TTC549 (cell line): Measurements from ENCODE around the gene KIF15.

ENCODE experiments used
- FAIRE-seq: peaks from 2 replicates; lab custom pipeline; 2012; peaks lifted over from hg19 to GRCh38; lab: Jason Lieb, UNC

The KIF15 gene

GRCh38 chr3:44883213-44883955 is 121.8 kb downstream of the KIF15 start:
- no peak for FAIRE-seq

- no peak for FAIRE-seq
Observed at GRCh38 chr3:44883999-44884431, 122.4 kb downstream of the KIF15 start.

- no peak for FAIRE-seq
Observed at GRCh38 chr3:44885618-44886017, 124.0 kb downstream of the KIF15 start.

GRCh38 chr3:44886561-44886960 is 125.0 kb downstream of the KIF15 start:
- FAIRE-seq: no peak

- no peak for FAIRE-seq
Observed at GRCh38 chr3:44887101-44887500, 125.5 kb downstream of the KIF15 start.

GRCh38 chr3:44890258-44890657 is 128.7 kb downstream of the KIF15 start:
- no peak for FAIRE-seq

- no peak for FAIRE-seq
Observed at GRCh38 chr3:44890852-44891251, 129.3 kb downstream of the KIF15 start.

- no peak for FAIRE-seq
Observed at GRCh38 chr3:44892689-44893088, 131.1 kb downstream of the KIF15 start.

GRCh38 chr3:44893097-44893496 is 131.5 kb downstream of the KIF15 start:
- FAIRE-seq: no peak

GRCh38 chr3:44894485-44894884 is 132.9 kb downstream of the KIF15 start:
- FAIRE-seq: no peak

- no peak for FAIRE-seq
Observed at GRCh38 chr3:44896440-44896839, 134.8 kb downstream of the KIF15 start.

- FAIRE-seq: no peak
Observed at GRCh38 chr3:44899683-44900367, 138.2 kb downstream of the KIF15 start.

- no peak for FAIRE-seq
Observed at GRCh38 chr3:44902628-44903027, 141.0 kb downstream of the KIF15 start.
